WTC11 (cell line): Measurements from ENCODE around the gene SCEL. TPM values are rescaled to one million over a fixed set of nuclear protein-coding genes. Genes with fewer than 3 reads are reported as not detected.

Experiments
- ATAC-seq: fragments of 200-7000 bp; cut with Tn5 transposase; 2 replicates; pipeline ENCODE4 v1.10.0; 2021; ENCODE audit warnings: mild to moderate bottlenecking, moderate library complexity
- CTCF ChIA-PET: fragments of 300-600 bp; sonication (Branson Sonifier 250); formaldehyde crosslinking; loops from one replicate; lab custom pipeline; 2021; ENCODE audit warnings: antibody characterized with exemption; lab: Charles Lee
- POLR2A ChIA-PET: fragments of 350-600 bp; sonication (Branson Sonifier 250); formaldehyde crosslinking; loops from one replicate; lab custom pipeline; 2021; ENCODE audit warnings: antibody characterized with exemption; lab: Charles Lee
- DNase-seq: peaks from one replicate; pipeline ENCODE4 v3.0.0; 2021; ENCODE audit warnings: low spot score
- H3K27ac Mint-ChIP-seq: 2 replicates; pipeline ENCODE4 v1.8.0; 2021; ENCODE audit warnings: mixed read lengths
- H3K27me3 Mint-ChIP-seq: 2 replicates; pipeline ENCODE4 v1.8.0; 2021; ENCODE audit warnings: low read depth, mild to moderate bottlenecking, moderate library complexity, mixed read lengths
- H3K36me3 Mint-ChIP-seq: 2 replicates; pipeline ENCODE4 v1.8.0; 2021; ENCODE audit warnings: mixed read lengths
- H3K4me1 Mint-ChIP-seq: 2 replicates; pipeline ENCODE4 v1.8.0; 2022; ENCODE audit warnings: mixed read lengths
- H3K4me3 Mint-ChIP-seq: 2 replicates; pipeline ENCODE4 v1.8.0; 2021; ENCODE audit warnings: mild to moderate bottlenecking, moderate library complexity, mixed read lengths
- H3K9me3 Mint-ChIP-seq: 2 replicates; pipeline ENCODE4 v1.8.0; 2021; ENCODE audit warnings: mixed read lengths
- CREM ChIP-seq: sonication (generic); formaldehyde crosslinking; IDR thresholded peaks from 2 replicates; pipeline ENCODE4 v1.8.1; 2022; ENCODE audit warnings: mild to moderate bottlenecking, missing genetic modification reagents, moderate library complexity
- ELF4 ChIP-seq: sonication (generic); formaldehyde crosslinking; IDR thresholded peaks from 2 replicates; pipeline ENCODE4 v1.8.1; 2022; ENCODE audit warnings: low read depth, mild to moderate bottlenecking, moderate library complexity, missing genetic modification reagents
- ETV6 ChIP-seq: sonication (generic); formaldehyde crosslinking; IDR thresholded peaks from 2 replicates; pipeline ENCODE4 v1.8.1; 2022; ENCODE audit warnings: mild to moderate bottlenecking, missing genetic modification reagents
- GTF2I ChIP-seq: fragments of 250-450 bp; sonication (Bioruptor Pico); conservative IDR thresholded peaks from 2 replicates; pipeline ENCODE4 v1.4.0; 2021; ENCODE audit warnings: mild to moderate bottlenecking
- IRF2 ChIP-seq: sonication (generic); formaldehyde crosslinking; IDR thresholded peaks from 2 replicates; pipeline ENCODE4 v1.8.0; 2022; ENCODE audit warnings: low read depth, missing genetic modification reagents, borderline replicate concordance
- JUN ChIP-seq: sonication (generic); formaldehyde crosslinking; IDR thresholded peaks from 2 replicates; pipeline ENCODE4 v1.8.0; 2023; ENCODE audit warnings: mild to moderate bottlenecking, missing genetic modification reagents
- KAT7 ChIP-seq: sonication (generic); formaldehyde crosslinking; IDR thresholded peaks from 2 replicates; pipeline ENCODE4 v1.8.1; 2023; ENCODE audit warnings: missing genetic modification reagents, mild to moderate bottlenecking, borderline replicate concordance
- NR2C2 ChIP-seq: sonication (generic); formaldehyde crosslinking; IDR thresholded peaks from 2 replicates; pipeline ENCODE4 v1.8.0; 2022; ENCODE audit warnings: mild to moderate bottlenecking, missing genetic modification reagents
- SMAD3 ChIP-seq: sonication (generic); formaldehyde crosslinking; IDR thresholded peaks from 2 replicates; pipeline ENCODE4 v1.8.0; 2022; ENCODE audit warnings: missing genetic modification reagents, mild to moderate bottlenecking, borderline replicate concordance
- TCF7 ChIP-seq: sonication (generic); formaldehyde crosslinking; IDR thresholded peaks from 2 replicates; pipeline ENCODE4 v1.8.0; 2022; ENCODE audit warnings: mild to moderate bottlenecking, low read depth, missing genetic modification reagents, moderate library complexity
- TEAD4 ChIP-seq: sonication (generic); formaldehyde crosslinking; IDR thresholded peaks from 2 replicates; pipeline ENCODE4 v1.8.0; 2022; ENCODE audit warnings: mild to moderate bottlenecking, missing genetic modification reagents
- ZNF121 ChIP-seq: sonication (generic); formaldehyde crosslinking; IDR thresholded peaks from 2 replicates; pipeline ENCODE4 v1.8.0; 2023; ENCODE audit warnings: missing genetic modification reagents
- ZNF317 ChIP-seq: sonication (generic); formaldehyde crosslinking; IDR thresholded peaks from 2 replicates; pipeline ENCODE4 v1.8.1; 2023; ENCODE audit warnings: low read depth, mild to moderate bottlenecking, moderate library complexity, missing genetic modification reagents, borderline replicate concordance
- ZNF532 ChIP-seq: fragments of 250-450 bp; sonication (Bioruptor Pico); IDR thresholded peaks from 2 replicates; pipeline ENCODE4 v1.9.0; 2021; ENCODE audit warnings: mild to moderate bottlenecking, borderline replicate concordance
- ZNF671 ChIP-seq: fragments of 250-450 bp; sonication (Bioruptor Pico); IDR thresholded peaks from 2 replicates; pipeline ENCODE4 v1.8.0; 2021; ENCODE audit warnings: mild to moderate bottlenecking
- total RNA-seq: library from RNA; stranded (reverse); gene quantifications from 3 replicates; pipeline ENCODE4 v1.2.3, GENCODE V29; 2021
- TF ChIP-seq, protein P1 (sequence below): fragments of 250-450 bp; sonication (Bioruptor Pico); IDR thresholded peaks from 2 replicates; pipeline ENCODE4 v1.8.0; 2021; ENCODE audit warnings: mild to moderate bottlenecking
- TF ChIP-seq, protein P2 (sequence below): fragments of 250-450 bp; sonication (Bioruptor Pico); conservative IDR thresholded peaks from 2 replicates; pipeline ENCODE4 v1.9.0; 2021; ENCODE audit warnings: mild to moderate bottlenecking
- TF ChIP-seq, protein P3 (sequence below): sonication (generic); formaldehyde crosslinking; IDR thresholded peaks from 2 replicates; pipeline ENCODE4 v1.8.0; 2022; ENCODE audit warnings: mild to moderate bottlenecking, missing genetic modification reagents
- TF ChIP-seq, protein P4 (sequence below): sonication (generic); formaldehyde crosslinking; IDR thresholded peaks from 2 replicates; pipeline ENCODE4 v1.8.0; 2023; ENCODE audit warnings: missing genetic modification reagents
- TF ChIP-seq, protein P5 (sequence below): sonication (generic); formaldehyde crosslinking; IDR thresholded peaks from 2 replicates; pipeline ENCODE4 v1.8.1; 2022; ENCODE audit warnings: low read depth, mild to moderate bottlenecking, moderate library complexity, missing genetic modification reagents, borderline replicate concordance

SCEL gene
- total RNA-seq, 1 experiment from 2014 or later, result not detected

GRCh38 chr13:77692746-77693448 lies 157.4 kb downstream of the SCEL start:
- TF ChIP-seq, protein P1, sequence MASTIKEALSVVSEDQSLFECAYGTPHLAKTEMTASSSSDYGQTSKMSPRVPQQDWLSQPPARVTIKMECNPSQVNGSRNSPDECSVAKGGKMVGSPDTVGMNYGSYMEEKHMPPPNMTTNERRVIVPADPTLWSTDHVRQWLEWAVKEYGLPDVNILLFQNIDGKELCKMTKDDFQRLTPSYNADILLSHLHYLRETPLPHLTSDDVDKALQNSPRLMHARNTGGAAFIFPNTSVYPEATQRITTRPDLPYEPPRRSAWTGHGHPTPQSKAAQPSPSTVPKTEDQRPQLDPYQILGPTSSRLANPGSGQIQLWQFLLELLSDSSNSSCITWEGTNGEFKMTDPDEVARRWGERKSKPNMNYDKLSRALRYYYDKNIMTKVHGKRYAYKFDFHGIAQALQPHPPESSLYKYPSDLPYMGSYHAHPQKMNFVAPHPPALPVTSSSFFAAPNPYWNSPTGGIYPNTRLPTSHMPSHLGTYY (CRISPR knock-in tag), result no peak
- TF ChIP-seq ELF4 (CRISPR knock-in tag) (no peak), KAT7 (CRISPR knock-in tag) (no peak), ZNF317 (CRISPR knock-in tag) (no peak), SMAD3 (no peak), ZNF532 (CRISPR knock-in tag) (no peak), ETV6 (CRISPR knock-in tag) (no peak), ZNF671 (CRISPR knock-in tag) (no peak), ZNF121 (CRISPR knock-in tag) (no peak), IRF2 (CRISPR knock-in tag) (no peak), GTF2I (no peak), TEAD4 (CRISPR knock-in tag) (no peak), JUN (CRISPR knock-in tag) (no peak), TCF7 (CRISPR knock-in tag) (no peak), CREM (no peak), NR2C2 (CRISPR knock-in tag) (no peak)
- TF ChIP-seq, protein P2, sequence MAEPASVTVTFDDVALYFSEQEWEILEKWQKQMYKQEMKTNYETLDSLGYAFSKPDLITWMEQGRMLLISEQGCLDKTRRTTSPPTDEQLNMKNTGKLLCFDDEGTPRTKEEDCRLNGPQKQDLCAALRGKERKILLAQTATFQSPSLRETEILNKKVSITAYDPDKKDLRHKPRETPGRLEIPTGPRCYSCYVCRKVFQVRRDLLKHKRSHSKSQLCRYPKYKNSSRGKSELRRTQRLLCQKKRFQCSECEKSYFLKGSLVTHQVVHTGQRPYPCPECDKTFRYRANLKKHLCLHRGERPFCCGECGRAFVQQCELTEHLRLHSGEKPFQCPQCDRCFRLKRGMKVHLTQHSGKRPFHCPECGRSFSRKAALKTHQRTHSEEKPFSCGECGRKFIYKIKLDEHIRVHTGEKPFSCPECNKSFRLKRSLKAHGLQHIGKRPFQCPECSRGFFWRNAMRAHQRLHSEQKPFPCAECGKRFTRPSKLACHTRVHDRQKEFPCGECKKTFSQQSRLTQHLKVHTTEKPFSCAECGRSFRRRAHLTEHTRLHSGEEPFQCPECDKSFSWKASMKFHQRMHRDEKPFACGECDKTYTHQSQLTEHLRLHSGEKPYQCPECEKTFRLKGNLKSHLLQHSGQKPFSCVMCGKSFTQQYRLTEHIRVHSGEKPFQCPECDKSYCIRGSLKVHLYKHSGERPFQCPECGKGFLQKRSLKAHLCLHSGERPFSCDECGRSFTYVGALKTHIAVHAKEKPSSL, result no peak
- TF ChIP-seq, protein P3, sequence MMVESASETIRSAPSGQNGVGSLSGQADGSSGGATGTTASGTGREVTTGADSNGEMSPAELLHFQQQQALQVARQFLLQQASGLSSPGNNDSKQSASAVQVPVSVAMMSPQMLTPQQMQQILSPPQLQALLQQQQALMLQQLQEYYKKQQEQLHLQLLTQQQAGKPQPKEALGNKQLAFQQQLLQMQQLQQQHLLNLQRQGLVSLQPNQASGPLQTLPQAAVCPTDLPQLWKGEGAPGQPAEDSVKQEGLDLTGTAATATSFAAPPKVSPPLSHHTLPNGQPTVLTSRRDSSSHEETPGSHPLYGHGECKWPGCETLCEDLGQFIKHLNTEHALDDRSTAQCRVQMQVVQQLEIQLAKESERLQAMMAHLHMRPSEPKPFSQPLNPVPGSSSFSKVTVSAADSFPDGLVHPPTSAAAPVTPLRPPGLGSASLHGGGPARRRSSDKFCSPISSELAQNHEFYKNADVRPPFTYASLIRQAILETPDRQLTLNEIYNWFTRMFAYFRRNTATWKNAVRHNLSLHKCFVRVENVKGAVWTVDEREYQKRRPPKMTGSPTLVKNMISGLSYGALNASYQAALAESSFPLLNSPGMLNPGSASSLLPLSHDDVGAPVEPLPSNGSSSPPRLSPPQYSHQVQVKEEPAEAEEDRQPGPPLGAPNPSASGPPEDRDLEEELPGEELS (CRISPR knock-in tag), result no peak
- TF ChIP-seq, protein P4, sequence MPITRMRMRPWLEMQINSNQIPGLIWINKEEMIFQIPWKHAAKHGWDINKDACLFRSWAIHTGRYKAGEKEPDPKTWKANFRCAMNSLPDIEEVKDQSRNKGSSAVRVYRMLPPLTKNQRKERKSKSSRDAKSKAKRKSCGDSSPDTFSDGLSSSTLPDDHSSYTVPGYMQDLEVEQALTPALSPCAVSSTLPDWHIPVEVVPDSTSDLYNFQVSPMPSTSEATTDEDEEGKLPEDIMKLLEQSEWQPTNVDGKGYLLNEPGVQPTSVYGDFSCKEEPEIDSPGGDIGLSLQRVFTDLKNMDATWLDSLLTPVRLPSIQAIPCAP (CRISPR knock-in tag), result no peak
- TF ChIP-seq, protein P5, sequence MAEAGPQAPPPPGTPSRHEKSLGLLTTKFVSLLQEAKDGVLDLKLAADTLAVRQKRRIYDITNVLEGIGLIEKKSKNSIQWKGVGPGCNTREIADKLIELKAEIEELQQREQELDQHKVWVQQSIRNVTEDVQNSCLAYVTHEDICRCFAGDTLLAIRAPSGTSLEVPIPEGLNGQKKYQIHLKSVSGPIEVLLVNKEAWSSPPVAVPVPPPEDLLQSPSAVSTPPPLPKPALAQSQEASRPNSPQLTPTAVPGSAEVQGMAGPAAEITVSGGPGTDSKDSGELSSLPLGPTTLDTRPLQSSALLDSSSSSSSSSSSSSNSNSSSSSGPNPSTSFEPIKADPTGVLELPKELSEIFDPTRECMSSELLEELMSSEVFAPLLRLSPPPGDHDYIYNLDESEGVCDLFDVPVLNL (CRISPR knock-in tag), result no peak
- TF ChIP-seq, all 79 proteins: peak for 0
- POLR2A ChIA-PET, result no interaction called here
- Mint-ChIP-seq H3K9me3 (no peaks in the 10 kb centered on the region), H3K27me3 (peaks cover 7% of the 10 kb centered on the region), H3K4me1 (peaks cover 19% of the 10 kb centered on the region), H3K36me3 (no peaks in the 10 kb centered on the region), H3K27ac (no peak overlapping the region), H3K4me3 (no peak overlapping the region)
- DNase-seq (no peak), ATAC-seq (no peak)
- CTCF ChIA-PET, result no interaction called here
